ENCODE measurements around the gene AJM1.

DNA sequence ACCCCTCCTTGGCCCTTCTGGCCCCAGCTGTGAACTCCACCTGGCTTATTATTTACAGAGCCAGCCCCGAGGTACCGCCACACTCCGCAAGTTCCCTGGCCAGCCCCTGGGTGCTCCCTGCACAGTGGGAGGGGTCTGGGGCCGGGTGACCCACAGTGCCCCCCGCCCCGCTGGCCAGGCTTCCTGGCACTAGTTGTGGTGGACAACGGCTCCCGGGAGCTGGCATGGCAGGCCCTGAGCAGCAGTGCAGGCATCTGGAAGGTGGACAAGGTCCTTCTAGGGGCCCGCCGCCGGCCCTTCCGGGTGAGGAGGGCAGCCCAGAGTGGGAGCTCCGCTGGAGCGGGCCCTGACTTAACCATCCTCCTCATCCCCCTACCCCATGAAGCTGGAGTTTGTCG lies 13.8 kb downstream of the AJM1 start:
- TF ChIP-seq POLR2A (IDR thresholded peaks at IDR 0.05): no peak
- TF ChIP-seq, protein P1, sequence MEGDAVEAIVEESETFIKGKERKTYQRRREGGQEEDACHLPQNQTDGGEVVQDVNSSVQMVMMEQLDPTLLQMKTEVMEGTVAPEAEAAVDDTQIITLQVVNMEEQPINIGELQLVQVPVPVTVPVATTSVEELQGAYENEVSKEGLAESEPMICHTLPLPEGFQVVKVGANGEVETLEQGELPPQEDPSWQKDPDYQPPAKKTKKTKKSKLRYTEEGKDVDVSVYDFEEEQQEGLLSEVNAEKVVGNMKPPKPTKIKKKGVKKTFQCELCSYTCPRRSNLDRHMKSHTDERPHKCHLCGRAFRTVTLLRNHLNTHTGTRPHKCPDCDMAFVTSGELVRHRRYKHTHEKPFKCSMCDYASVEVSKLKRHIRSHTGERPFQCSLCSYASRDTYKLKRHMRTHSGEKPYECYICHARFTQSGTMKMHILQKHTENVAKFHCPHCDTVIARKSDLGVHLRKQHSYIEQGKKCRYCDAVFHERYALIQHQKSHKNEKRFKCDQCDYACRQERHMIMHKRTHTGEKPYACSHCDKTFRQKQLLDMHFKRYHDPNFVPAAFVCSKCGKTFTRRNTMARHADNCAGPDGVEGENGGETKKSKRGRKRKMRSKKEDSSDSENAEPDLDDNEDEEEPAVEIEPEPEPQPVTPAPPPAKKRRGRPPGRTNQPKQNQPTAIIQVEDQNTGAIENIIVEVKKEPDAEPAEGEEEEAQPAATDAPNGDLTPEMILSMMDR (IDR thresholded peaks at IDR 0.05): no peak
